IMR-90 (cell line): ENCODE measurements around the gene DNAI2. TPM values are rescaled to one million over a fixed set of nuclear protein-coding genes. Genes with fewer than 3 reads are reported as not detected.

ENCODE experiments used
- ATAC-seq: fragments of 200-7000 bp; cut with Tn5 transposase; 2 replicates; pipeline ENCODE4 v1.9.1; 2020; ENCODE audit warnings: low read depth, mild to moderate bottlenecking, moderate library complexity
- BruUV-seq: library from RNA; stranded (reverse); fragments of 400-500 nt; replicated peaks from 2 replicates; lab custom pipeline; 2021; lab: Mats Ljungman, UMichigan
- CTCF ChIA-PET: fragments of 300-600 bp; formaldehyde crosslinking; extraction: SDS; loops from one replicate; lab custom pipeline; 2021; ENCODE audit warnings: antibody characterized with exemption; lab: Yijun Ruan, JAX
- POLR2A ChIA-PET: fragments of 300-600 bp; sonication (Branson Sonifier 250); formaldehyde crosslinking; loops from one replicate; lab custom pipeline; 2022; ENCODE audit warnings: antibody characterized with exemption; ENCODE audit not compliant: unreplicated experiment; lab: Charles Lee
- DNase-seq: peaks from one replicate; pipeline ENCODE4 v3.0.0; 2013
- H2AFZ ChIP-seq: replicated peaks from 2 replicates; pipeline ENCODE3; 2013; ENCODE audit warnings: low read length, mild to moderate bottlenecking; ENCODE audit not compliant: poor library complexity
- H2AK5ac ChIP-seq: 2 replicates; pipeline ENCODE4 v1.6.1; 2013; ENCODE audit warnings: low read depth, low read length, inconsistent platforms
- H2AK9ac ChIP-seq: replicated peaks from 2 replicates; pipeline ENCODE3; 2013; ENCODE audit warnings: mild to moderate bottlenecking, low read depth, low read length, moderate library complexity; ENCODE audit not compliant: poor library complexity
- H2BK120ac ChIP-seq: 2 replicates; pipeline ENCODE4 v1.6.1; 2013; ENCODE audit warnings: low read depth, low read length, inconsistent platforms
- H2BK15ac ChIP-seq: 3 replicates; pipeline ENCODE4 v1.6.1; 2013; ENCODE audit warnings: low read depth, low read length, inconsistent platforms
- H2BK20ac ChIP-seq: 2 replicates; pipeline ENCODE4 v1.6.1; 2013; ENCODE audit warnings: low read depth, mild to moderate bottlenecking, inconsistent platforms, low read length, moderate library complexity
- H2BK5ac ChIP-seq: 2 replicates; pipeline ENCODE4 v1.6.1; 2013; ENCODE audit warnings: mild to moderate bottlenecking, low read depth, low read length, inconsistent platforms; ENCODE audit not compliant: poor library complexity, severe bottlenecking
- H3K14ac ChIP-seq: replicated peaks from 2 replicates; pipeline ENCODE4 v1.6.1; 2013; ENCODE audit warnings: low read depth, low read length, inconsistent platforms
- H3K18ac ChIP-seq: 2 replicates; pipeline ENCODE4 v1.6.1; 2013; ENCODE audit warnings: low read depth, low read length, control low read depth
- H3K23ac ChIP-seq: 2 replicates; pipeline ENCODE4 v1.6.1; 2013; ENCODE audit warnings: low read depth, low read length, inconsistent platforms
- H3K27ac ChIP-seq: 2 replicates; pipeline ENCODE4 v1.5.1; 2013; ENCODE audit warnings: mild to moderate bottlenecking, control low read depth, low read length; ENCODE audit not compliant: insufficient read depth
- H3K27me3 ChIP-seq: 2 replicates; pipeline ENCODE4 v1.6.1; 2013; ENCODE audit warnings: low read length; ENCODE audit not compliant: control insufficient read depth, insufficient read depth
- H3K36me3 ChIP-seq: 2 replicates; pipeline ENCODE4 v1.6.1; 2013; ENCODE audit warnings: low read length, mixed read lengths; ENCODE audit not compliant: control insufficient read depth, insufficient read depth
- H3K4ac ChIP-seq: 2 replicates; pipeline ENCODE4 v1.6.1; 2013; ENCODE audit warnings: low read depth, low read length, inconsistent platforms
- H3K4me1 ChIP-seq: 2 replicates; pipeline ENCODE4 v1.6.1; 2013; ENCODE audit warnings: low read length, mixed read lengths; ENCODE audit not compliant: control insufficient read depth, insufficient read depth
- H3K4me2 ChIP-seq: 2 replicates; pipeline ENCODE4 v1.6.1; 2013; ENCODE audit warnings: low read depth, mild to moderate bottlenecking, control low read depth, low read length, moderate library complexity
- H3K4me3 ChIP-seq: 2 replicates; pipeline ENCODE4 v1.5.1; 2013; ENCODE audit warnings: low read depth, mild to moderate bottlenecking, control low read depth, low read length, moderate library complexity; ENCODE audit not compliant: insufficient read depth
- H3K56ac ChIP-seq: 2 replicates; pipeline ENCODE4 v1.6.1; 2013; ENCODE audit warnings: low read length, inconsistent platforms; ENCODE audit not compliant: insufficient read depth; ENCODE audit errors: extremely low read depth
- H3K79me1 ChIP-seq, 2 experiments: 2 replicates each; pipeline ENCODE4 v1.6.1; 2013; ENCODE audit warnings: low read length in 2 of 2, inconsistent platforms in 1 of 2, low read depth in 1 of 2
- H3K9ac ChIP-seq: 2 replicates; pipeline ENCODE4 v1.6.1; 2013; ENCODE audit warnings: low read depth, low read length, control low read depth
- H3K9me1 ChIP-seq: 2 replicates; pipeline ENCODE4 v1.6.1; 2013; ENCODE audit warnings: low read length, inconsistent platforms; ENCODE audit not compliant: insufficient read depth
- H3K9me3 ChIP-seq: 2 replicates; pipeline ENCODE4 v1.6.1; 2013; ENCODE audit warnings: low read length; ENCODE audit not compliant: control insufficient read depth, insufficient read depth
- H4K20me1 ChIP-seq: 2 replicates; pipeline ENCODE4 v1.6.1; 2013; ENCODE audit warnings: low read length, inconsistent platforms; ENCODE audit not compliant: insufficient read depth
- H4K5ac ChIP-seq: 2 replicates; pipeline ENCODE4 v1.6.1; 2013; ENCODE audit warnings: mild to moderate bottlenecking, low read depth, low read length, control low read depth
- H4K8ac ChIP-seq, 2 experiments: 2 replicates each; pipeline ENCODE4 v1.6.1; 2013; ENCODE audit warnings: low read depth in 2 of 2, low read length in 2 of 2, control low read depth in 1 of 2, inconsistent platforms in 1 of 2
- H4K91ac ChIP-seq: 2 replicates; pipeline ENCODE4 v1.6.1; 2013; ENCODE audit warnings: low read depth, low read length, inconsistent platforms; ENCODE audit not compliant: insufficient read depth
- BHLHE40 ChIP-seq: fragments of 150-350 bp; IDR thresholded peaks from 2 replicates; pipeline ENCODE4 v1.6.1; 2016; ENCODE audit warnings: mild to moderate bottlenecking, low read depth, low read length
- CEBPB ChIP-seq: IDR thresholded peaks from 2 replicates; pipeline ENCODE4 v1.6.1; 2012; ENCODE audit warnings: low read depth, low read length, improper control_type of control experiment
- CHD1 ChIP-seq: IDR thresholded peaks from 2 replicates; pipeline ENCODE4 v1.6.1; 2012; ENCODE audit warnings: low read depth, low read length, improper control_type of control experiment
- CTCF ChIP-seq: conservative IDR thresholded peaks from 2 replicates; pipeline ENCODE4 v1.5.1; 2012; ENCODE audit warnings: mild to moderate bottlenecking, low read depth, low read length, improper control_type of control experiment
- ELK1 ChIP-seq: fragments of 150-350 bp; IDR thresholded peaks from 2 replicates; pipeline ENCODE4 v1.6.1; 2016; ENCODE audit warnings: low read depth, mild to moderate bottlenecking, low read length, moderate library complexity, borderline replicate concordance
- FOS ChIP-seq: fragments of 150-350 bp; IDR thresholded peaks from 2 replicates; pipeline ENCODE4 v1.6.1; 2016; ENCODE audit warnings: low read depth, low read length
- MAFK ChIP-seq: IDR thresholded peaks from 2 replicates; pipeline ENCODE4 v1.6.1; 2012; ENCODE audit warnings: low read depth, low read length, improper control_type of control experiment
- MAZ ChIP-seq: IDR thresholded peaks from 2 replicates; pipeline ENCODE4 v1.6.1; 2012; ENCODE audit warnings: low read depth, mild to moderate bottlenecking, low read length, improper control_type of control experiment, moderate library complexity, borderline replicate concordance
- MXI1 ChIP-seq: IDR thresholded peaks from 2 replicates; pipeline ENCODE4 v1.6.1; 2012; ENCODE audit warnings: low read depth, mild to moderate bottlenecking, low read length, moderate library complexity, borderline replicate concordance
- NFE2L2 ChIP-seq: fragments of 150-350 bp; IDR thresholded peaks from 2 replicates; pipeline ENCODE4 v1.6.1; 2016; ENCODE audit warnings: low read depth, mild to moderate bottlenecking, low read length
- POLR2A ChIP-seq: IDR thresholded peaks from 2 replicates; pipeline ENCODE4 v1.6.1; 2012; ENCODE audit warnings: mild to moderate bottlenecking, low read depth, low read length
- RAD21 ChIP-seq: IDR thresholded peaks from 2 replicates; pipeline ENCODE4 v1.6.1; 2012; ENCODE audit warnings: low read length, improper control_type of control experiment
- RCOR1 ChIP-seq: IDR thresholded peaks from 2 replicates; pipeline ENCODE4 v1.6.1; 2012; ENCODE audit warnings: mild to moderate bottlenecking, low read length, improper control_type of control experiment; ENCODE audit not compliant: insufficient replicate concordance
- RFX5 ChIP-seq: IDR thresholded peaks from 2 replicates; pipeline ENCODE4 v1.8.0; 2012; ENCODE audit warnings: low read depth, mild to moderate bottlenecking, low read length, moderate library complexity
- SMC3 ChIP-seq: fragments of 150-350 bp; IDR thresholded peaks from 2 replicates; pipeline ENCODE4 v1.6.1; 2016; ENCODE audit warnings: low read depth, mild to moderate bottlenecking, antibody characterized with exemption, low read length, moderate library complexity
- WGBS, 2 experiments: methylation state at CpG; one replicate each; pipeline versions ENCODE4 v1.1.5 to v1.1.7; 2013; ENCODE audit warnings: missing lambda C conversion rate in 2 of 2; ENCODE audit not compliant: insufficient read length in 1 of 2; ENCODE audit errors: extremely low coverage in 2 of 2; 5-methylcytosine and 5-hydroxymethylcytosine counted together
- dilution Hi-C: fragments of 300-500 bp; cut with HindIII; formaldehyde crosslinking; loops from one replicate; pipeline ENCODE4 v1.14.3; 2018; ENCODE audit warnings: low sequenced_read_pairs; ENCODE audit not compliant: unreplicated experiment
- in situ Hi-C: fragments of 300-500 bp; cut with MboI; formaldehyde crosslinking; loops from 3 replicates; pipeline ENCODE4 v1.14.3; 2019; ENCODE audit warnings: low sequenced_read_pairs, inconsistent platforms, mixed read lengths
- intact Hi-C: fragments of 100-400 bp; cut with micrococcal nuclease; formaldehyde crosslinking; loops from 2 replicates; pipeline ENCODE4 v1.10.0; 2022
- polyA plus RNA-seq, 3 experiments: library from polyadenylated mRNA; depleted of rRNA; stranded (reverse); fragments of >200 nt; gene quantifications; 2 replicates each; pipeline ENCODE4 v1.2.3, GENCODE V29; 2012; ENCODE audit warnings: low replicate concordance in 1 of 3
- total RNA-seq: library from RNA; depleted of rRNA; stranded (reverse); fragments of >200 nt; gene quantifications from 2 replicates; pipeline ENCODE4 v1.2.3, GENCODE V29; 2012
- TF ChIP-seq, protein P1 (sequence below): fragments of 150-350 bp; IDR thresholded peaks from 2 replicates; pipeline ENCODE4 v1.6.1; 2017; ENCODE audit warnings: mild to moderate bottlenecking, antibody characterized with exemption, low read length, low read depth

The DNAI2 gene
- total and polyA plus RNA-seq, 2 of the 4 experiments (the other 2 are of a cell fraction) = not detected

- H3K4me3 ChIP-seq = no peak overlapping the region
- H3K56ac ChIP-seq = no peak overlapping the region
- H4K91ac ChIP-seq = no peak overlapping the region
- H3K36me3 ChIP-seq = no peaks in the 10 kb centered on the region
- no peak overlapping the region for H2BK120ac ChIP-seq
- no peak overlapping the region for H3K23ac ChIP-seq
- no peak overlapping the region for H2BK20ac ChIP-seq
- intact Hi-C loops = no loop called here
- no peak overlapping the region for H3K4me2 ChIP-seq
- 60% methylated on average over 1 of the region's 5 CpGs; no CpG with 5 or more reads in 1 of the 2 experiments for WGBS, 2 experiments
- H2AFZ ChIP-seq = no peak overlapping the region
- H4K5ac ChIP-seq = no peak overlapping the region
- in situ Hi-C loops = no loop called here
- H4K20me1 ChIP-seq = no peaks in the 10 kb centered on the region
- TF ChIP-seq MAFK = no peak
- no peak for TF ChIP-seq SMC3
- no peak for TF ChIP-seq CTCF
- no peak for TF ChIP-seq RAD21
- TF ChIP-seq NFE2L2 = no peak
- no peak for TF ChIP-seq FOS
- no peak for TF ChIP-seq CHD1
- no peak for TF ChIP-seq ELK1
- TF ChIP-seq, protein P1, sequence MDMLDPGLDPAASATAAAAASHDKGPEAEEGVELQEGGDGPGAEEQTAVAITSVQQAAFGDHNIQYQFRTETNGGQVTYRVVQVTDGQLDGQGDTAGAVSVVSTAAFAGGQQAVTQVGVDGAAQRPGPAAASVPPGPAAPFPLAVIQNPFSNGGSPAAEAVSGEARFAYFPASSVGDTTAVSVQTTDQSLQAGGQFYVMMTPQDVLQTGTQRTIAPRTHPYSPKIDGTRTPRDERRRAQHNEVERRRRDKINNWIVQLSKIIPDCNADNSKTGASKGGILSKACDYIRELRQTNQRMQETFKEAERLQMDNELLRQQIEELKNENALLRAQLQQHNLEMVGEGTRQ = no peak
- TF ChIP-seq BHLHE40 = no peak
- no peak for TF ChIP-seq RFX5
- TF ChIP-seq CEBPB = no peak
- no peak for TF ChIP-seq RCOR1
- TF ChIP-seq MXI1 = no peak
- TF ChIP-seq POLR2A = no peak
- no peak for TF ChIP-seq MAZ
- H2AK9ac ChIP-seq = no peak overlapping the region
- dilution Hi-C loops = no loop called here
- no peaks in the 10 kb centered on the region; the same call in 1 of the 2 replicates for H3K27me3 ChIP-seq
- H3K9me3 ChIP-seq = peaks cover under 1% of the 10 kb centered on the region; the same call in 1 of the 2 replicates
- no peak overlapping the region for H2BK5ac ChIP-seq
- POLR2A ChIA-PET = no interaction called here
- no peaks in the 10 kb centered on the region for H3K9me1 ChIP-seq
- no peak overlapping the region for H3K4ac ChIP-seq
- H3K18ac ChIP-seq = no peak overlapping the region
- no peaks in the 10 kb centered on the region for H3K4me1 ChIP-seq
- CTCF ChIA-PET = no interaction called here
- H3K9ac ChIP-seq = no peak overlapping the region
- DNase-seq = no peak
- BruUV-seq = no TSS peak
- ATAC-seq = no peak
- no peak overlapping the region for H3K27ac ChIP-seq
- no peak overlapping the region for H2AK5ac ChIP-seq
- no peak overlapping the region for H3K14ac ChIP-seq
- no peak overlapping the region for H4K8ac ChIP-seq
- H2BK15ac ChIP-seq = no peak overlapping the region
- H3K79me1 ChIP-seq = no peaks in the 10 kb centered on the region
Measured at GRCh38 chr17:74276541-74277009, 2.5 kb downstream of the DNAI2 start.
